HEK293T (cell line): ENCODE data around the gene MIER1.

Experiments
- ARNT ChIP-seq: fragments of 450-650 bp; IDR thresholded peaks from 2 replicates; pipeline ENCODE4 v1.6.1; 2017; ENCODE audit warnings: mild to moderate bottlenecking
- BHLHE40 ChIP-seq: fragments of 450-650 bp; IDR thresholded peaks from 2 replicates; pipeline ENCODE4 v1.6.1; 2016; ENCODE audit warnings: mild to moderate bottlenecking, moderate library complexity, borderline replicate concordance
- ELF4 ChIP-seq: fragments of 450-650 bp; IDR thresholded peaks from 2 replicates; pipeline ENCODE4 v1.6.1; 2017; ENCODE audit warnings: antibody characterized with exemption
- FOXA1 ChIP-seq: fragments of 450-650 bp; IDR thresholded peaks from 2 replicates; pipeline ENCODE4 v1.6.1; 2016; ENCODE audit warnings: mild to moderate bottlenecking
- FOXK2 ChIP-seq: fragments of 450-650 bp; IDR thresholded peaks from 2 replicates; pipeline ENCODE4 v1.6.1; 2016; ENCODE audit warnings: mild to moderate bottlenecking
- FOXM1 ChIP-seq: fragments of 450-650 bp; IDR thresholded peaks from 2 replicates; pipeline ENCODE4 v1.6.1; 2017; ENCODE audit warnings: mild to moderate bottlenecking, borderline replicate concordance
- HDGF ChIP-seq: fragments of 450-650 bp; IDR thresholded peaks from 2 replicates; pipeline ENCODE4 v1.6.1; 2017; ENCODE audit warnings: antibody characterized with exemption, borderline replicate concordance
- L3MBTL2 ChIP-seq: fragments of 450-650 bp; conservative IDR thresholded peaks from 2 replicates; pipeline ENCODE4 v1.6.1; 2016; ENCODE audit warnings: mild to moderate bottlenecking
- LEF1 ChIP-seq: fragments of 450-650 bp; IDR thresholded peaks from 2 replicates; pipeline ENCODE4 v1.6.1; 2017; ENCODE audit warnings: mild to moderate bottlenecking, borderline replicate concordance
- NFRKB ChIP-seq: fragments of 450-650 bp; IDR thresholded peaks from 2 replicates; pipeline ENCODE4 v1.6.1; 2016; ENCODE audit warnings: mild to moderate bottlenecking, moderate library complexity
- SP1 ChIP-seq: fragments of 450-650 bp; IDR thresholded peaks from 2 replicates; pipeline ENCODE4 v1.6.1; 2017
- SUZ12 ChIP-seq: fragments of 450-650 bp; IDR thresholded peaks from 2 replicates; pipeline ENCODE4 v1.6.1; 2016; ENCODE audit warnings: mild to moderate bottlenecking
- TARDBP ChIP-seq: fragments of 450-650 bp; IDR thresholded peaks from 2 replicates; pipeline ENCODE4 v1.6.1; 2016

DNA sequence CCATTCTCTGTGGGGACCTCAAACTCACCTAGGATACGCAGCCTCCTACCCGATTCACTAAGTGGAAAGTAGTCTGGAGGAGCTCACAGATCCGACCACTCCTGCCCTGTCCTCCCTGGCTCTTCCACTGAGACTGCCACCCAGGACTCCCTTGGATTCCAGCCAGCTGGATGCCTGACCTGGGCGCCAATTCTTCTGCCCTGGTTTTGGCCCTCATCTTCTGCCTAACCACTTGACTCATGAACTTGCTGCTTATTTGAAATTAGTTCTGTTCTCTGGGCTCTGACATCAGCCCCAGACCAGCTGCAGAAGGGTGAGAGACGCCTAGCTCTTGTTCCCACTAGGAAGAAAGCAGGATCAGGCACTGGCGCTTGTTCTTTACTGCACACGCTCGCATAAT is 80.3 kb downstream of the MIER1 start:
- no peak for TF ChIP-seq LEF1
- no peak for TF ChIP-seq SP1
- no peak for TF ChIP-seq FOXK2
- TF ChIP-seq ELF4 = no peak
- no peak for TF ChIP-seq ARNT
- no peak for TF ChIP-seq TARDBP
- TF ChIP-seq NFRKB = no peak
- TF ChIP-seq SUZ12 = no peak
- no peak for TF ChIP-seq FOXM1
- TF ChIP-seq BHLHE40 = no peak
- no peak for TF ChIP-seq FOXA1
- no peak for TF ChIP-seq L3MBTL2
- no peak for TF ChIP-seq HDGF
